ENCODE results near the gene SPINK14. TPM values are rescaled to one million over a fixed set of nuclear protein-coding genes. Genes with fewer than 3 reads are reported as not detected.

The SPINK14 gene
- total RNA-seq, 1 donor from 2014 or later = not detected

- DNase-seq = no peak
Measured at GRCh38 chr5:148201151-148201550, 32.8 kb downstream of the SPINK14 start.

GRCh38 chr5:148202531-148203203 lies 34.3 kb downstream of the SPINK14 start, which contains the start of gene SPINK6:
TSS of gene SPINK6 (plus strand) at chr5:148203042. CDS start at chr5:148203097, 55 bp downstream.
- no peak for DNase-seq

GRCh38 chr5:148205044-148205806 lies 36.9 kb downstream of the SPINK14 start:
- DNase-seq = no peak

GRCh38 chr5:148205865-148206264 lies 37.5 kb downstream of the SPINK14 start:
- DNase-seq = no peak

- DNase-seq = no peak
Measured at GRCh38 chr5:148206620-148207019, 38.3 kb downstream of the SPINK14 start.

- DNase-seq = no peak
Measured at GRCh38 chr5:148208226-148208625, 39.9 kb downstream of the SPINK14 start.

- DNase-seq = no peak
Measured at GRCh38 chr5:148209151-148209770, 40.9 kb downstream of the SPINK14 start.

GRCh38 chr5:148214665-148215185 lies 46.4 kb downstream of the SPINK14 start:
- no peak for DNase-seq

- no peak for DNase-seq
Measured at GRCh38 chr5:148221508-148221907, 53.2 kb downstream of the SPINK14 start.

- no peak for DNase-seq
Measured at GRCh38 chr5:148224117-148224742, 55.9 kb downstream of the SPINK14 start.

Small RNA genes within 50 kb of the gene (small RNA-seq; reads per million reads assigned to genes)
- not detected for gene HMGN1P16 (ENCODE audit: low replicate concordance)

Other genes starting within 250 kb of the SPINK14 start
- 122 TPM for gene SPINK5, start 104.6 kb upstream of the SPINK14 start, total RNA-seq
- gene SPINK6, start 34.5 kb downstream of the SPINK14 start, total RNA-seq = not detected
- not detected for gene MARCOL, start 70.0 kb downstream of the SPINK14 start, total RNA-seq
- not detected for gene SPINK13, start 100.2 kb downstream of the SPINK14 start, total RNA-seq
- 0.59 TPM for gene SPINK7, start 143.9 kb downstream of the SPINK14 start, total RNA-seq
- gene SPINK9, start 167.0 kb downstream of the SPINK14 start, total RNA-seq = not detected
- gene FBXO38, start 215.4 kb downstream of the SPINK14 start, total RNA-seq = 48.8 TPM